HG03439 (cell line): ENCODE measurements around the gene TMF1.

Experiments
- ATAC-seq: cut with Tn5 transposase; IDR thresholded peaks from one replicate; pipeline ENCODE4 v1.9.1; 2021; ENCODE audit warnings: mild to moderate bottlenecking, moderate library complexity; ENCODE audit not compliant: unreplicated experiment

Gene TMF1

DNA sequence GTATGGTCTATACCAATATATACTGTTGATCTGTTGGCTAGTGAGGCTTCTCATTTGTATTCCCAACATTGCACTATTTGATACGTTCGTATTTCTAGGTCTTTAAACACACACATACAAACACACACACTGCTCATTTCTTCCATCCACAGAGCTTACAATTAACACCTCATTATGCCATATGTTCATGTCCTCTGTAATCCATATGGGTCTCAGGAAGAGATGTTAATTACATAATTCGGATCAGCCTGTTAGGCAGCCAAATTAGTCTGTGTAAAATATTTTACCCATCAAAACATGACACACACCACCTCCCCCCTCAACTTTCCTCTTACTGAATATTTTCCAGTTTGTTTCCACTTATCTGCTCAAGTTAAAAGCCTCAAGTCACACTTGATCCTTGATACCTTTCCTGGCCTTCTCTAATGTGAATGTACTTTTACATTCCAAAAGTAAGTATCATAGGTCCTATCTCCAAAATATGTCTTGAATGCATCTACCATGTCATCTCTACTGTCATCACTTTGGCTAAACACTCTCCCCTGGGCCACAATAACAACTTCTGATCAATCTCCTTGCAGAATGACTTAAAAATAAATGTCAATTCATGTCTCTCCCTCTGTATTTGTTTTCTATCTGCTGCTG, 66.9 kb downstream of the TMF1 start:
- ATAC-seq = no peak

DNA sequence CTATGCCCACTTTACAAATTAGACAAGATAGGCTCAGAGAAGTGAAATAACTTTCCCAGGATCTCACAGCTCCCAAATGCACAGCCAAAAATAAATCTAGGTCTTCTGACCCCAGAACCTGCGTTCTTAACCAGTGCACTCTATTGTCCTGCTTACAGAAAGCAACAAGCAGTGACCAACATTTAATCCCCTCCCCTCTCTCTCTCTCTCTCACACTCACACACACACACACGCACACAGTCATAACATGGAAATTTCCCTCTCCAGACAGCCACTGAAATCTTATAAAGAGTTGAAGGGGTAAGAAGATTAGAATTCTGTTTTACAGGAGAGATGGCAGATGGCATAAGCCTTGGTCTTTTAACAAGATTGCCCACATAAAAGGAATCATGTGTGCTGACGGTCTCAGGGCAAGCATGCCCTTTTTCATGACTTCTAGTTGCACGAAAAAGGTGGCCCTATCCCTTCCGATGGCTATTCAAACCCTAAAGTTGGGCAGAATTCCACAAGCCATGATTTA, 68.1 kb downstream of the TMF1 start:
- ATAC-seq = no peak

DNA sequence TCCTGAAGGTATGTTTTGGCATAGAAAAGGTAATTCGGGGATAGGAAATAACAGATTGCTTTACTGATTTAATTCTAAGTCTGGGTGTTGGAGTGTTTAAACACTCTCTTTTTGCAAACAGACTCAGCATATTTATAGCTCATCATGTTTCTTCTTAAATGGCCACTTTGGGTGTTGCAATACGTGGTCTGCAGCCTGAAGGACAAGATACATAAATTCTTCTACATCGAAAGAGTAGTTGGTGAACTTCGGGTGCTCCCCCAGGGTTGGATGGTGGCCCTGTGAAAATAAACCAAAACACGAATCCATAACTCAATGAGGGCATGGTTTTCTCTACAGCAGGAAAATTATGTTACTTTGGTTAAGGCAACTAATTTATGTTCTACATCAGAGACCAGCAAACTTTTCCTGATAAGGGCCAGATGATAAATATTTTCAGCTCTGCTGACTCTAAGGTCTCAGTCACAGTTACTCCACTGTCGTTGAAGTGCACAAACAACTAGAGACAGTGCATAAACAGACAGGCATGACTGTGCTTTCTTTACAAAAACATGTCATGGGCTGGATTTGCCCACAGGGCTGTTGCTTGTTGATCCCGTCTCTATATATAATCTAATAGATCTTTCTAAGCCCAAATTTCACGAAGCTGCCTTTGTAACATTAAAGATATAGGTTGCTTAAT, 74.5 kb downstream of the TMF1 start:
- no peak for ATAC-seq

DNA sequence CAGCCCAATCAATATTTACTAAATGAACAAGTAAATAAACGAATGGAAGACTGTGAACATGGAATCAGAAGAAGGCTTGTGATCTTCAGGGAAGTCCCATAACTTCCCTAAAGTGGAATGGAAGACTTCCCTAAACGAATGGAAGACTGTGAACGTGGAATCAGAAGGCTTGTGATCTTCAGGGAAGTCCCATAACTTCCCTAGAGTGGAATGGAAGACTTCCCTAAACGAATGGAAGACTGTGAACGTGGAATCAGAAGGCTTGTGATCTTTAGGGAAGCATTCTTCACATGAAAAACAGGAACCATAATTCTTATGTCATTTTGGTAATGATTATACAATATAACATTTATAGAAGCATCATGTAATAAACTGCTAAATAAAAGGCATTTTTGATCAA, 77.4 kb downstream of the TMF1 start:
- ATAC-seq = no peak

DNA sequence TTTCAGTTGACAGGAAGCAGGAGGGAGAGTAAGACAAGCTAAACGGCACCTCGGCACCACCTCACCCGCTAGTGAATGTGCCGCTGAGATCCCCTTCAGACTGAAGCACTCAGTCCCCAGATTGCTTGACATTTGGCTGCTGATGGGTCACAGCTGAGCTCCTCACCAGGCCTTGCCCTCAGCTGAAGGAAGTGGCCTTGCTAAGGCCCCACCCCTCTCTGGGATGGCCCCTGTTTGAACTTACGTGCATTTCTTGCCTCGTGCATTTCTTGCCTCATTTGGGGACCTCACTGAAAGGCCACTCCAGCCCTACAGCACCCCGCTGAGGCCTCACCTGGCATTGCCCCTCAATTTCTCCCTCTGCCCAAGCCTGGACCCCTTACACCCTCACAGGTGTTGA, 78.5 kb downstream of the TMF1 start:
- no peak for ATAC-seq

DNA sequence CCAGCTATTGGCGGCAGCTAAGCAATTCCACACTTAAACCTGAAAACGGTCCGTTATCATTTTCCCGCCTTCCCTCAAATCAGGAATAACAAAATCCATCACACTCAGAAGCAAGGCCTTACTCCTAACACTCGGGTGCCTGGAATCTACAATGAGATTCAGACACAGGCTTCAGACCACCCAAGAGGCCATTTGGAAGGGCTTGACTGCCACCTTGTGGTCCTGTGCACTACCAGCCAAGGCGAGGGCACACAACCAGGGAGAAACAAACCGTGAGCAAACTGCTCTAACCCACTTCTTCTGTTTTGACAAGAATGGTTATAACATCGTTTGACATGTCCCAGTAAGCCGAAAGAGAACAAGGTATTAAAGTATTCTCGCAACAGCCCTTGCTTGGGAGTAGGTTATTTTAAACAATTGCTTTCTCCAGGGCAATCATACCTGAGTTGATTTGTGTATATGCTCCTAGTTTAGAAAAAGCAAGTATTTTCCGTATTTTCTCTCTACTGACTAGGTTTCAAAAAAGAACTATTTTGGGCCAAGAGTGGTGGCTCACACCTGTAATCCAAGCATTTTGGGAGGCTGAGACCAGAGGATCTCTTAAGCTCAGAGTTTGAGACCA, 79.7 kb downstream of the TMF1 start:
- ATAC-seq = no peak
